Activated naive CD4-positive, alpha-beta T cell treated with anti-CD3 and anti-CD28 coated beads for 36 hours (primary cell): ENCODE measurements around the gene LRP3. TPM values are rescaled to one million over a fixed set of nuclear protein-coding genes. Genes with fewer than 3 reads are reported as not detected.

Experiments used
- CTCF ChIA-PET: fragments of 350-600 bp; sonication (Branson Sonifier 250); formaldehyde crosslinking; loops from one replicate; lab custom pipeline; 2021; ENCODE audit warnings: antibody characterized with exemption; lab: Charles Lee
- DNase-seq: peaks from one replicate; pipeline ENCODE4 v3.0.0-alpha.2; 2020
- H3K27ac Mint-ChIP-seq: one replicate; pipeline ENCODE4 v1.8.0; 2021; ENCODE audit warnings: mild to moderate bottlenecking, mixed read lengths
- H3K27me3 Mint-ChIP-seq: one replicate; pipeline ENCODE4 v1.8.0; 2021; ENCODE audit warnings: low read depth, mixed read lengths
- H3K36me3 Mint-ChIP-seq: one replicate; pipeline ENCODE4 v1.8.0; 2021; ENCODE audit warnings: low read depth, mixed read lengths
- H3K4me1 Mint-ChIP-seq: one replicate; pipeline ENCODE4 v1.8.0; 2021; ENCODE audit warnings: low read depth, mixed read lengths
- H3K4me3 Mint-ChIP-seq: one replicate; pipeline ENCODE4 v1.8.0; 2021; ENCODE audit warnings: mild to moderate bottlenecking, moderate library complexity, mixed read lengths
- H3K9me3 Mint-ChIP-seq: one replicate; pipeline ENCODE4 v1.8.0; 2021; ENCODE audit warnings: mixed read lengths
- intact Hi-C: fragments of 100-400 bp; cut with micrococcal nuclease; formaldehyde crosslinking; loops from one replicate; pipeline ENCODE4 v1.15.1; 2023
- total RNA-seq, 2 experiments: library from RNA; stranded (reverse); gene quantifications; one replicate each; pipeline ENCODE4 v1.2.3, GENCODE V29; 2021

The LRP3 gene
- total RNA-seq, 2 experiments from 2014 or later, result 0.76 to 0.84 TPM

- no peak for DNase-seq
- Mint-ChIP-seq H3K27ac (no peak overlapping the region), H3K27me3 (no peaks in the 10 kb centered on the region), H3K4me1 (no peaks in the 10 kb centered on the region), H3K36me3 (no peaks in the 10 kb centered on the region), H3K9me3 (peaks cover 3% of the 10 kb centered on the region), H3K4me3 (no peak overlapping the region)
- intact Hi-C loops, result no loop called here
- CTCF ChIA-PET, result no interaction called here
Measured at GRCh38 chr19:33248553-33248953, 54.4 kb downstream of the LRP3 start.

GRCh38 chr19:33248954-33249613 is 55.0 kb downstream of the LRP3 start:
- no peak overlapping the region for H3K4me3 Mint-ChIP-seq
- CTCF ChIA-PET, result no interaction called here
- no peaks in the 10 kb centered on the region for H3K36me3 Mint-ChIP-seq
- no peak overlapping the region for H3K27ac Mint-ChIP-seq
- H3K9me3 Mint-ChIP-seq, result peaks cover 3% of the 10 kb centered on the region
- intact Hi-C loops, result no loop called here
- DNase-seq, result no peak
- no peaks in the 10 kb centered on the region for H3K27me3 Mint-ChIP-seq
- no peaks in the 10 kb centered on the region for H3K4me1 Mint-ChIP-seq

- CTCF ChIA-PET, result no interaction called here
- H3K4me1 Mint-ChIP-seq, result no peaks in the 10 kb centered on the region
- H3K36me3 Mint-ChIP-seq, result no peaks in the 10 kb centered on the region
- no peak for DNase-seq
- H3K9me3 Mint-ChIP-seq, result peaks cover 3% of the 10 kb centered on the region
- H3K4me3 Mint-ChIP-seq, result no peak overlapping the region
- no peak overlapping the region for H3K27ac Mint-ChIP-seq
- no peaks in the 10 kb centered on the region for H3K27me3 Mint-ChIP-seq
- intact Hi-C loops, result no loop called here
Measured at GRCh38 chr19:33249740-33250366, 55.7 kb downstream of the LRP3 start.

- Mint-ChIP-seq H3K27ac (no peak overlapping the region), H3K9me3 (peaks cover 3% of the 10 kb centered on the region), H3K4me3 (no peak overlapping the region), H3K27me3 (no peaks in the 10 kb centered on the region), H3K36me3 (no peaks in the 10 kb centered on the region), H3K4me1 (no peaks in the 10 kb centered on the region)
- DNase-seq, result no peak
- intact Hi-C loops, result no loop called here
- CTCF ChIA-PET, result interaction anchor here (0.6 kb wide), 1 partner anchor 80 kb away, joined by 3 read pairs; no protein-coding TSS in a partner anchor
Measured at GRCh38 chr19:33250500-33250899, 56.4 kb downstream of the LRP3 start.

DNA sequence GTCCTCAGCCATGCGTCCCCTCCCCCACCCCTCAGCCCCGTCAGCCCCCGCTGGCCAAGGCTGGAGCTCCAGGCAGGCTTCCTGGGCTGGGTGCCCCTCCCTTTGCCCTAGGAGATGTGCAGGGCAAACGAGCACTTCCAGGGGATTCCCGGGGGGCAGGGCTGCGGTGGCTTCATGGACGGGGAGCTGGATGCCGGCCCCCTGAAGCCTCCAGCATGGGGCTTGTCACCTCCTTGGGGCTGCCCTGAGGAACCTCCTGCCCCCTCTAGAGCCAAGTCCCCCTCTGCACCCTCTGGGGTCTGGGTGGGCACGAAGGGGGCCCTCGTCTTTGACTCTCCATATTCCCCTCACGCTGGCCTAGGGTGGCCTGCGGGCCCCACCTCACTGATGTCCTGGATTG is 56.9 kb downstream of the LRP3 start:
- DNase-seq, result no peak
- Mint-ChIP-seq H3K36me3 (no peaks in the 10 kb centered on the region), H3K4me3 (no peak overlapping the region), H3K27ac (no peak overlapping the region), H3K4me1 (no peaks in the 10 kb centered on the region), H3K27me3 (peaks cover 2% of the 10 kb centered on the region), H3K9me3 (peaks cover 3% of the 10 kb centered on the region)
- CTCF ChIA-PET, result interaction anchor here (0.6 kb wide), 1 partner anchor 81 kb away, joined by 3 read pairs; no protein-coding TSS in a partner anchor
- intact Hi-C loops, result no loop called here

- intact Hi-C loops, result no loop called here
- Mint-ChIP-seq H3K27ac (no peak overlapping the region), H3K36me3 (no peaks in the 10 kb centered on the region), H3K4me1 (no peaks in the 10 kb centered on the region), H3K27me3 (peaks cover 2% of the 10 kb centered on the region), H3K4me3 (no peak overlapping the region), H3K9me3 (no peaks in the 10 kb centered on the region)
- DNase-seq, result no peak
- CTCF ChIA-PET, result no interaction called here
Measured at GRCh38 chr19:33251526-33252090, 57.5 kb downstream of the LRP3 start.

- Mint-ChIP-seq H3K27ac (no peak overlapping the region), H3K9me3 (no peaks in the 10 kb centered on the region), H3K4me3 (no peak overlapping the region), H3K27me3 (peaks cover 2% of the 10 kb centered on the region), H3K4me1 (no peaks in the 10 kb centered on the region), H3K36me3 (no peaks in the 10 kb centered on the region)
- no peak for DNase-seq
- intact Hi-C loops, result no loop called here
- CTCF ChIA-PET, result no interaction called here
Measured at GRCh38 chr19:33252418-33252962, 58.4 kb downstream of the LRP3 start.

DNA sequence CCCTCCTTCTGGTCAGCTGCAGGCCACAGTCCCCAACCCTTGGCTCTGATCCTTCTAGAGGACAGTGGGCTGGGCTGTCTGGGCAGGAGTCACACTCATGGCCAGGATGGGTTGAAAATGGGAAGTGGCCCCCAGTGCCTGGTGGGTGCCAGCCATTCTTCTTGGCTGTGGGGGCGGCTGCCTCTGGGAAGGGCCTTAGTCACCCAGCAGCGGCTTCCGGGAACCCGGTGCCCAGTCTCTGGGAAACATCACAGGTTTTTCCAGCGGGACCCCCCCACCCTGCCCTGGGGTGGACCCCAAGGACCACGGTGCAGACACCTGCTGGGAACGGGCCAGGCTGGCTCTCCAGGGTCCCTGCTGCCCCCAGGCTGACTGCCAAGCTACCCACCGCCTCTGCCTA is 58.8 kb downstream of the LRP3 start:
- Mint-ChIP-seq H3K36me3 (no peaks in the 10 kb centered on the region), H3K4me1 (no peaks in the 10 kb centered on the region), H3K9me3 (peaks cover under 1% of the 10 kb centered on the region), H3K27me3 (peaks cover 2% of the 10 kb centered on the region), H3K4me3 (no peak overlapping the region), H3K27ac (no peak overlapping the region)
- intact Hi-C loops, result no loop called here
- CTCF ChIA-PET, result no interaction called here
- DNase-seq, result no peak

DNA sequence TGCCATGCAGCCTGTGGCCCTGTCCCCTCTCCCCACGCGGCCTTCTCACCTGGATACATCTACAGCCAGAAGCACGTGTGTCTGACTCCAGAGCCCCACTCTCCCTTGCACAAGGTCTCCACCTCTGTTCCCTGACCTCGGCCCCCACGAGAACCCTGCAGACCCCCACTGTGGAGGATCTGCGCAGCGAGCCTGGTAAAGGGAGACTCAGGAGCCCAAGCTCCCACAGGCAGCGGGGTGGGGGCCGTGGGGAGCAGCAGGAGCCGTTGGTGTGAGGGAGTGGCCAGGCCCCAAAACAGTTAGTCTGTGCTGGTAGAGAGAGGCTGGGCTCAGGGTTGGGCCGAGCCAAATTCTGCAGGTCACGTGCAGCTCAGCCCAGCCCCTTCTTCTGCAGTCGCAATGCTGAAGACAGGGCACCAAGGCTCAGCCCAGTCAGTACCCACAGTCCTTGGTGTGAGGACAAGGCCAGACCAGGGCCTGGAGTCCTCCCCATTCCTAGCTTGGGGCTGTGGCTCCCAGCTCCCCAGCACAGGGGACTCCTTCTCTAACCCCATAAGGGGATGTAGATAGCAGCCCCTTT is 60.2 kb downstream of the LRP3 start:
- no peak overlapping the region for H3K4me3 Mint-ChIP-seq
- intact Hi-C loops, result no loop called here
- H3K36me3 Mint-ChIP-seq, result no peaks in the 10 kb centered on the region
- CTCF ChIA-PET, result interaction anchor here (0.8 kb wide), 1 partner anchor 70 kb away, joined by 4 read pairs; no protein-coding TSS in a partner anchor
- peaks cover 3% of the 10 kb centered on the region for H3K9me3 Mint-ChIP-seq
- no peak overlapping the region for H3K27ac Mint-ChIP-seq
- no peaks in the 10 kb centered on the region for H3K4me1 Mint-ChIP-seq
- H3K27me3 Mint-ChIP-seq, result peaks cover 3% of the 10 kb centered on the region
- DNase-seq, result no peak

GRCh38 chr19:33255781-33256180 is 61.7 kb downstream of the LRP3 start:
- H3K36me3 Mint-ChIP-seq, result peaks cover 2% of the 10 kb centered on the region
- no peak overlapping the region for H3K4me3 Mint-ChIP-seq
- H3K4me1 Mint-ChIP-seq, result peaks cover 2% of the 10 kb centered on the region
- H3K27me3 Mint-ChIP-seq, result peaks cover 14% of the 10 kb centered on the region
- intact Hi-C loops, result no loop called here
- DNase-seq, result no peak
- CTCF ChIA-PET, result interaction anchor here (1.0 kb wide), 1 partner anchor 151 kb away, joined by 3 read pairs; no protein-coding TSS in a partner anchor
- H3K27ac Mint-ChIP-seq, result no peak overlapping the region
- H3K9me3 Mint-ChIP-seq, result peaks cover 3% of the 10 kb centered on the region

GRCh38 chr19:33256261-33256660 is 62.1 kb downstream of the LRP3 start:
- Mint-ChIP-seq H3K4me3 (no peak overlapping the region), H3K27me3 (peaks cover 16% of the 10 kb centered on the region), H3K36me3 (peaks cover 2% of the 10 kb centered on the region), H3K27ac (no peak overlapping the region), H3K4me1 (peaks cover 5% of the 10 kb centered on the region), H3K9me3 (peaks cover 3% of the 10 kb centered on the region)
- no peak for DNase-seq
- CTCF ChIA-PET, result no interaction called here
- intact Hi-C loops, result no loop called here

- DNase-seq, result no peak
- H3K27ac Mint-ChIP-seq, result no peak overlapping the region
- H3K27me3 Mint-ChIP-seq, result peaks cover 23% of the 10 kb centered on the region
- peaks cover 2% of the 10 kb centered on the region for H3K36me3 Mint-ChIP-seq
- intact Hi-C loops, result no loop called here
- H3K4me1 Mint-ChIP-seq, result peaks cover 5% of the 10 kb centered on the region
- no peak overlapping the region for H3K4me3 Mint-ChIP-seq
- peaks cover 3% of the 10 kb centered on the region for H3K9me3 Mint-ChIP-seq
- CTCF ChIA-PET, result interaction anchor here (0.7 to 1.5 kb wide), 2 partner anchors 45 to 551 kb away, joined by 3 read pairs; no protein-coding TSS in a partner anchor
Measured at GRCh38 chr19:33257828-33258227, 63.7 kb downstream of the LRP3 start.
